ENCODE data around the gene MARS2.
"Not testable (repeated sequence)": the region's sequence is repeated elsewhere in the genome, so short reads cannot be mapped to it uniquely, and the experiment has no call there.

The MARS2 gene

GRCh38 chr2:197705912-197706838 lies 1.0 kb downstream of the MARS2 start:
- in situ Hi-C loops (cut with MboI; ENCODE audit: low sequenced_read_pairs): no loop called here

GRCh38 chr2:197706839-197707207 lies 1.7 kb downstream of the MARS2 start:
- in situ Hi-C loops (cut with MboI; ENCODE audit: low sequenced_read_pairs): no loop called here

GRCh38 chr2:197707316-197708213 lies 2.4 kb downstream of the MARS2 start:
- in situ Hi-C loops (cut with MboI; ENCODE audit: low sequenced_read_pairs): no loop called here

GRCh38 chr2:197708331-197708730 lies 3.2 kb downstream of the MARS2 start:
- in situ Hi-C loops (cut with MboI; ENCODE audit: low sequenced_read_pairs): no loop called here

GRCh38 chr2:197709140-197709539 lies 4.0 kb downstream of the MARS2 start:
- in situ Hi-C loops (cut with MboI; ENCODE audit: low sequenced_read_pairs): not testable (repeated sequence)

- in situ Hi-C loops (cut with MboI; ENCODE audit: low sequenced_read_pairs): no loop called here
Measured at GRCh38 chr2:197710424-197711042, 5.4 kb downstream of the MARS2 start.

GRCh38 chr2:197711578-197711977 lies 6.4 kb downstream of the MARS2 start:
- in situ Hi-C loops (cut with MboI; ENCODE audit: low sequenced_read_pairs): no loop called here

- in situ Hi-C loops (cut with MboI; ENCODE audit: low sequenced_read_pairs): no loop called here
Measured at GRCh38 chr2:197713271-197713670, 8.1 kb downstream of the MARS2 start.

GRCh38 chr2:197717863-197718262 lies 12.7 kb downstream of the MARS2 start:
- in situ Hi-C loops (cut with MboI; ENCODE audit: low sequenced_read_pairs): no loop called here

- in situ Hi-C loops (cut with MboI; ENCODE audit: low sequenced_read_pairs): no loop called here
Measured at GRCh38 chr2:197727011-197727410, 21.8 kb downstream of the MARS2 start.

- in situ Hi-C loops (cut with MboI; ENCODE audit: low sequenced_read_pairs): not testable (repeated sequence)
Measured at GRCh38 chr2:197728555-197729544, 23.7 kb downstream of the MARS2 start.

GRCh38 chr2:197740200-197740599 lies 35.0 kb downstream of the MARS2 start:
- in situ Hi-C loops (cut with MboI; ENCODE audit: low sequenced_read_pairs): no loop called here
